Nephron progenitor cell (in vitro differentiated cells): ENCODE data around the gene MOCOS.

ENCODE experiments used
- DNase-seq: peaks from one replicate; pipeline ENCODE4 v3.0.0; 2021
- H3K27ac Mint-ChIP-seq: 2 replicates; pipeline ENCODE4 v1.8.0; 2021; ENCODE audit warnings: mild to moderate bottlenecking, moderate library complexity, mixed read lengths
- H3K27me3 Mint-ChIP-seq: 2 replicates; pipeline ENCODE4 v1.8.0; 2021; ENCODE audit warnings: mild to moderate bottlenecking, low read depth, mixed read lengths; ENCODE audit not compliant: poor library complexity
- H3K36me3 Mint-ChIP-seq: 2 replicates; pipeline ENCODE4 v1.8.0; 2021; ENCODE audit warnings: low read depth, mixed read lengths
- H3K4me1 Mint-ChIP-seq: 2 replicates; pipeline ENCODE4 v1.8.0; 2021; ENCODE audit warnings: mixed read lengths
- H3K4me3 Mint-ChIP-seq: 2 replicates; pipeline ENCODE4 v1.8.0; 2021; ENCODE audit warnings: mild to moderate bottlenecking, moderate library complexity, mixed read lengths
- H3K9me3 Mint-ChIP-seq: 2 replicates; pipeline ENCODE4 v1.8.0; 2021; ENCODE audit warnings: mild to moderate bottlenecking, moderate library complexity, mixed read lengths
- CTCF ChIP-seq: fragments of 200-600 bp; sonication (generic); IDR thresholded peaks from 2 replicates; pipeline ENCODE4 v1.5.0; 2021; ENCODE audit warnings: antibody characterized with exemption

MOCOS gene

DNA sequence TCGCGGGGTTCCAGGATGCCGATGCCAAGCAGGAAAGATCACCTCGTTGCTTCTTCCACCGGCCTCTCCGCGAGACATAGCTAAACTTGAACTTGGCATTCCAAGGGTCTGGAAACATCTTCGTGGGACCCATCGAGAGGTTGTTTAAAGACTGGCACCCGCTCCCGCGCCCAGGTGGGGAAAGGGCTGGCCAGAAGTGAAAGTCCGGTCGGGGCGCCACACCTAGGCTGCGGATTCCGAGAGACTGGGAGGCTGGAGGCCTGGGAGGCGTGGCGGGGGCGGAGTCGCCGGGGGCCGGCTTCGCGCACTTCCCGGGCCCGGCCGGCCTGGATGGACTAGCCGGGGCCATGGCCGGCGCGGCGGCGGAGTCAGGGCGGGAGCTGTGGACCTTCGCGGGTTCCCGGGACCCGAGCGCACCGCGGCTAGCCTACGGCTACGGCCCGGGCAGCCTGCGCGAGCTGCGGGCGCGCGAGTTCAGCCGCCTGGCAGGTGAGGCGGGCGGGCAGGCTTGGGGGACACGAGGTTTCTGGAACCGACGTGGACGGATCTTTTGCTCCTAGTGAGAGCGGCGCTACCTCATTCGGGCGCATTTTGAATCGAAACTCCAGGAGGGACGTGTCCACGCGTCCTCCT, at the start of gene MOCOS:
Gene MOCOS, plus strand, starts transcription at position 305 of the 633 bp plus-strand sequence. Its CDS starts 43 bp downstream, at position 348.
- Mint-ChIP-seq H3K36me3 (no peaks in the 10 kb centered on the region), H3K4me3 (peak within 1 kb of the TSS; percentile 86), H3K9me3 (no peaks in the 10 kb centered on the region), H3K27ac (no peak within 1 kb of the TSS), H3K4me1 (peaks cover 16% of the 10 kb centered on the region), H3K27me3 (peaks cover 78% of the 10 kb centered on the region)
- TF ChIP-seq CTCF: no peak
- peak; percentile 92 for DNase-seq

- H3K27me3 Mint-ChIP-seq: no peaks in the 10 kb centered on the region
- no peaks in the 10 kb centered on the region for H3K9me3 Mint-ChIP-seq
- TF ChIP-seq CTCF: no peak
- H3K27ac Mint-ChIP-seq: no peak overlapping the region
- DNase-seq: peak; percentile 17
- H3K36me3 Mint-ChIP-seq: peaks cover 54% of the 10 kb centered on the region
- H3K4me3 Mint-ChIP-seq: no peak overlapping the region
- peaks cover 10% of the 10 kb centered on the region for H3K4me1 Mint-ChIP-seq
Measured at GRCh38 chr18:36139245-36139644, 48.1 kb upstream of the MOCOS start.

GRCh38 chr18:36141576-36141975, 45.7 kb upstream of the MOCOS start:
- Mint-ChIP-seq H3K4me1 (peaks cover 10% of the 10 kb centered on the region), H3K9me3 (no peaks in the 10 kb centered on the region), H3K27ac (no peak overlapping the region), H3K4me3 (no peak overlapping the region), H3K36me3 (peaks cover 61% of the 10 kb centered on the region), H3K27me3 (no peaks in the 10 kb centered on the region)
- DNase-seq: no peak
- no peak for TF ChIP-seq CTCF

DNA sequence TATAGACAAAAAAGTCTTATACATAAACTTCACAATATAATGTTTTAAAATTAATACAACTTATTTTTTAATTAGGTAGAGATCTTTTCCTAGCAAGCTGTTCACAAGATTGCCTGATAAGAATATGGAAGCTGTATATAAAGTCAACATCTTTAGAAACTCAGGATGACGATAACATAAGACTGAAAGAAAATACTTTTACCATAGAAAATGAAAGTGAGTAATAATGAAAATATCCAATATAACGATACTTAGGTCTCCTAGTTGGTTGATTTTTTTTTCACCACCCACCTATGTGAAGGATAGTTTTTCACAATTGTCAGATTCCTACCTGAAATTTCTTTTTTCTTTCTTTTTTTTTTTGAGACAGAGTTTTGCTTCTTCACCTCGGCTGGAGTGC, 44.5 kb upstream of the MOCOS start:
- Mint-ChIP-seq H3K27me3 (no peaks in the 10 kb centered on the region), H3K36me3 (peaks cover 63% of the 10 kb centered on the region), H3K4me1 (peaks cover 10% of the 10 kb centered on the region), H3K27ac (no peak overlapping the region), H3K9me3 (no peaks in the 10 kb centered on the region), H3K4me3 (no peak overlapping the region)
- no peak for DNase-seq
- no peak for TF ChIP-seq CTCF

DNA sequence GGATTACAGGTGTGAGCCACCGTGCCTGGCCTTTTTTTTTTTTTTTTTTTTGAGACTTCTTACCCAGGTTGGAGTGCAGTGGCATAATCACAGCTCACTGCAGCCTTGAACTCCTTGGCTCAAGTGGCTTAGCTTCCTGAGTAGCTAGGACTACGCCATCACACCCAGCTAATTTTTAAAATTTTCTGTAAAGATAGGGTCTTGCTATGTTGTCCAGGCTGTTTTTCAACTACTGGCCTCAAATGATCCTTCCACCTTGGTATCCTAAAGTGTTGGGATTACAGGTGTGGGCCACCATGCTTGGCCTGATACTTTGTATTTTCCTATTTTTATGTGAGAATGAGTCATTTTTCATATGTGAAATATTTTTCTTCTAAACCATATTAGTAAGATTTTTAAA, 43.9 kb upstream of the MOCOS start:
- Mint-ChIP-seq H3K4me3 (no peak overlapping the region), H3K9me3 (no peaks in the 10 kb centered on the region), H3K36me3 (peaks cover 66% of the 10 kb centered on the region), H3K27ac (no peak overlapping the region), H3K4me1 (peaks cover 10% of the 10 kb centered on the region), H3K27me3 (no peaks in the 10 kb centered on the region)
- no peak for TF ChIP-seq CTCF
- DNase-seq: no peak
